ENCODE measurements around the gene BMERB1.

The BMERB1 gene

DNA sequence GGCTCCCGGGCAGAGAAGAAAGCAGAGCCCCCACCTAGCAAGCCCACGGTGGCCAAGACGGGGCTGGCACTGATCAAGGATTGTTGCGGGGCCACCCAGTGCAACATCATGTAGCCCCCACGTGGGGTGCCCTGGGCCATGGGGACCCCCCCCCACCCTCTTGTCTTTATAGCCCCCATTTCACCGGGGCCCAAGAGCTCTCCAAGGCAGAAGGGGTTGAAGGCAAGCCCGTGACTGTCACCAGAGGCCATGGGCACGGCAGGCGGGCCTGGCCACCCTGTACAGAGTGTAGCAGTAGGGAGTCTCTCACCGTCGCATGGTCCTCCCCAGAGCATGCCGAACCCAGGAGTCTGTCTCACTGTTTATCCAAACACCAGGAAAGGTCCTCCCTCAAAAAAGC, 152.3 kb downstream of the BMERB1 start:
- no peak overlapping the region for H3K4me3 ChIP-seq (ENCODE audit: low read depth, low read length)
- TF ChIP-seq, protein P1, sequence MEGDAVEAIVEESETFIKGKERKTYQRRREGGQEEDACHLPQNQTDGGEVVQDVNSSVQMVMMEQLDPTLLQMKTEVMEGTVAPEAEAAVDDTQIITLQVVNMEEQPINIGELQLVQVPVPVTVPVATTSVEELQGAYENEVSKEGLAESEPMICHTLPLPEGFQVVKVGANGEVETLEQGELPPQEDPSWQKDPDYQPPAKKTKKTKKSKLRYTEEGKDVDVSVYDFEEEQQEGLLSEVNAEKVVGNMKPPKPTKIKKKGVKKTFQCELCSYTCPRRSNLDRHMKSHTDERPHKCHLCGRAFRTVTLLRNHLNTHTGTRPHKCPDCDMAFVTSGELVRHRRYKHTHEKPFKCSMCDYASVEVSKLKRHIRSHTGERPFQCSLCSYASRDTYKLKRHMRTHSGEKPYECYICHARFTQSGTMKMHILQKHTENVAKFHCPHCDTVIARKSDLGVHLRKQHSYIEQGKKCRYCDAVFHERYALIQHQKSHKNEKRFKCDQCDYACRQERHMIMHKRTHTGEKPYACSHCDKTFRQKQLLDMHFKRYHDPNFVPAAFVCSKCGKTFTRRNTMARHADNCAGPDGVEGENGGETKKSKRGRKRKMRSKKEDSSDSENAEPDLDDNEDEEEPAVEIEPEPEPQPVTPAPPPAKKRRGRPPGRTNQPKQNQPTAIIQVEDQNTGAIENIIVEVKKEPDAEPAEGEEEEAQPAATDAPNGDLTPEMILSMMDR (conservative IDR thresholded peaks at IDR 0.05; ENCODE audit: low read depth, low read length): no peak
- DNase-seq (ENCODE audit: low read depth): no peak

DNA sequence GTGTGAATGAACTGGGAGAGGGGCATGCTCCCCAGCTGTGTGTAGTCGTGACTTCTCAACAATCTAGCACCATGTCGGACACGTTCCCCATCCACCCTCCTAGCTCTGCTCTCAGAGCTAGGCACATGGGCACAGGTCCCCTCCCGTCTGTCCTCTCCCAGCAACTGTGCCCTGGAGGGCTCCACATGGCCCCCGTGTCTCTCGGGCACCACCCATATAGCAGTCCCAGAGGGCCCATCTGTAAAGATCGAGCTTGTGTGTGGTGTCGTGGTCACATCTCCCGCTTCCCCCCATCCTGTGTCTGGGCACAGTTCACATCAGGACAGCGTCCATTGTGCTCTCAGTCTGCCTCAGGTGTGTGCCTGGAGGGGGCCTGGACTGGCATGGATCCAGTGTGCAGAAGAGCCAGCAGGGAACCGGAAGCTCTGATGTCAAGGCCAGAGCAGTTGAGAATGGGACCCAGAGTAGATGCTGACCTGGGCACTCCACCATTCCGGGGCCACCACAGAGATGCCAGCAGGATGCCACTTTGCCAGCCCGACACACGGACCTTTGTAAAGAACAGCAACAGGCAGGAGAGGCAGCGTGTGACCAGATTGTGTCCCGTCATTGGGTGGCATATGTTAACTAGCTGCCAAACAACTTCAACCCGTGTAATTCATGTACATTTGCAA, 152.9 kb downstream of the BMERB1 start:
- TF ChIP-seq, protein P1 (conservative IDR thresholded peaks at IDR 0.05; ENCODE audit: low read depth, low read length): no peak
- DNase-seq (ENCODE audit: low read depth): no peak
- no peak overlapping the region for H3K4me3 ChIP-seq (ENCODE audit: low read depth, low read length)

DNA sequence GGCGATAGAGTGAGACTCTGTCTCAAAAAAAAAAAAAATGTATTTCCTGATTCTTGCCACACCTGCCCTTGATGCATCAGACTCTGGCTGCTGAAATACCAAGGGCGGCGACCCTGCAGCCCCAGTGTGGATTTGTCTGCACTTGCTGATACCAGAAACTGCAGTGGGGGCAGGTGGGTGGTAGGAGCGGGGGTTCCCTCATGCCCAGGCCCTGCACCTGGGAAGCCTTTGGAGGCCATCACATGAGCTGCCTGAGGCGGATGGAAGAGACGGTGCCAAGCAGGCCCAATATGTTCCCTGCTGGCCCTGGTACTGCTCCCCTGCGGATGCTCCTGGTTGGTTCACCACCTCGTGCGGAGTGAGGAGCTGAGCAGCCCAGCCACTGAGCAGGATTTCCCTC, 157.9 kb downstream of the BMERB1 start:
- TF ChIP-seq, protein P1 (conservative IDR thresholded peaks at IDR 0.05; ENCODE audit: low read depth, low read length): no peak
- DNase-seq (ENCODE audit: low read depth): no peak
- H3K4me3 ChIP-seq (ENCODE audit: low read depth, low read length): no peak overlapping the region

DNA sequence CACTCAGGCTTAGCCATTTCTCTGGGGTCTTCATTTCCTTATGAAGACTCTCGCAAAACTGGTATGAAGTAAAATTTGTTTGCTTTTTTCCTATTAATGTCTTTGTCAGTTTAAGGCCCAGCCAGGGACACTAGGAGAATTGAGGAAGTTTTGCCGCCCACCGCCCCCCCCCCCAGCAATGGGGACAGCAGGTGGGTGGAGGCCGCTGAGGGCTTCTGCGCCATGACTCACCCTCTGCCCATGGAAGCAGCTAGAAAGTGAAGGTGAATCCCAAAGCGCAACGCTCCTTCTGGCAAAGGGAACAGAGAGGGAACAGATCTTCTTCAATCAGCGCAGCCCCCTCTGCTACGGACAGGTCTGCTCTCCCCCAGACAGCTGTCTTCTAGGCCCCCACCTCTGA, 158.8 kb downstream of the BMERB1 start:
- DNase-seq (ENCODE audit: low read depth): no peak
- TF ChIP-seq, protein P1 (conservative IDR thresholded peaks at IDR 0.05; ENCODE audit: low read depth, low read length): no peak
- H3K4me3 ChIP-seq (ENCODE audit: low read depth, low read length): no peak overlapping the region

DNA sequence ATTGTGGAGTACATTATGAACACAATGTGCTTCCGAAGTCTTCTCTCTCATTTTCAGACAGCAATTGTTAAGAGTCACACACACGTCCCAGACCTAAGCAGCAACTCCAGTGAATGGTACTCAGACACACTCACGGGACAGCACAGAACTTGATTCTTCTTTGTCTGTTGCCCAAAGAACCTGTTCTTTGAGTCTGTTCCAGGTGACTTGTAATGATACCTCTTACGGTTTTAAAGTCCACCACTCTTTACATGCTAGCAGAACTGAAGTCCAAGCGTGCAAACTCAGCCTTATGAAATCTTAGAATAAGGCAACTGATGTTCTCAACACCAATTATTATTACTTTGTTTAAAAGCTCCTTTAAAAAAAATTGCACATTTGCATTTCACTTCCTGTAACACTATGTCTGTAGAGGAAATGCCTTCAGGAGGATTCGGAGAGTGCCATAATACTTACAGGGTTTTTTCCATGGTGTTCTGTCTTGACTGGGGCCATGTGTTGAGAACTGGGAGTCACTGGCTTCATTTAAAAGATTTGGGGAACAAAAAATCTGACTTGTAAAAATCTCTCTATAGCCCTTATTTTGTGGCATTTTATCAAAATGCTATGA, 160.4 kb downstream of the BMERB1 start:
- TF ChIP-seq, protein P1 (conservative IDR thresholded peaks at IDR 0.05; ENCODE audit: low read depth, low read length): no peak
- DNase-seq (ENCODE audit: low read depth): no peak
- no peak overlapping the region for H3K4me3 ChIP-seq (ENCODE audit: low read depth, low read length)

DNA sequence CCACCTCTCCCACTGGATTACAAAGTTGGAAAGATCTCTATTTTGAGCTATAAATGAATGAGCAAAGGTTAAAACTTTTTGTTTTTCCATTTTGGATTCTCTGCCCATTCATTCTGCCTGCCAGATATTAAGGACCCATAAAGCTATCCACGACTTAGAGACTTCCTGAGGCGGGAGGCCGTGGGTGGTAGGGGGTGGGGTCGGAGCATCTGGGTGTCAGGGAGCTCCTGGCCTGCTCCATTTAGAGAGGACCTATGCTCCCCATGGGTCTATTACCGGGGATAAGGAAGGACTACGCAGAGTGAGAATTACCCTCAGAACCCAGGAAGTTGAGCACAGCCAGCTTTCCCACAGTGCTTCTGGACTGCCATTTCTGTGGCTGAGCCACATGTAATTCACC, 162.7 kb downstream of the BMERB1 start:
- TF ChIP-seq, protein P1 (conservative IDR thresholded peaks at IDR 0.05; ENCODE audit: low read depth, low read length): no peak
- H3K4me3 ChIP-seq (ENCODE audit: low read depth, low read length): no peak overlapping the region
- DNase-seq (ENCODE audit: low read depth): no peak
